WTC11 (cell line): ENCODE measurements around the gene SNPH. TPM values are rescaled to one million over a fixed set of nuclear protein-coding genes. Genes with fewer than 3 reads are reported as not detected.

Experiments
- ATAC-seq: fragments of 200-7000 bp; cut with Tn5 transposase; 2 replicates; pipeline ENCODE4 v1.10.0; 2021; ENCODE audit warnings: mild to moderate bottlenecking, moderate library complexity
- CTCF ChIA-PET: fragments of 300-600 bp; sonication (Branson Sonifier 250); formaldehyde crosslinking; loops from one replicate; lab custom pipeline; 2021; ENCODE audit warnings: antibody characterized with exemption; lab: Charles Lee
- POLR2A ChIA-PET: fragments of 350-600 bp; sonication (Branson Sonifier 250); formaldehyde crosslinking; loops from one replicate; lab custom pipeline; 2021; ENCODE audit warnings: antibody characterized with exemption; lab: Charles Lee
- DNase-seq: peaks from one replicate; pipeline ENCODE4 v3.0.0; 2021; ENCODE audit warnings: low spot score
- H3K27ac Mint-ChIP-seq: 2 replicates; pipeline ENCODE4 v1.8.0; 2021; ENCODE audit warnings: mixed read lengths
- H3K27me3 Mint-ChIP-seq: 2 replicates; pipeline ENCODE4 v1.8.0; 2021; ENCODE audit warnings: low read depth, mild to moderate bottlenecking, moderate library complexity, mixed read lengths
- H3K36me3 Mint-ChIP-seq: 2 replicates; pipeline ENCODE4 v1.8.0; 2021; ENCODE audit warnings: mixed read lengths
- H3K4me1 Mint-ChIP-seq: 2 replicates; pipeline ENCODE4 v1.8.0; 2022; ENCODE audit warnings: mixed read lengths
- H3K4me3 Mint-ChIP-seq: 2 replicates; pipeline ENCODE4 v1.8.0; 2021; ENCODE audit warnings: mild to moderate bottlenecking, moderate library complexity, mixed read lengths
- H3K9me3 Mint-ChIP-seq: 2 replicates; pipeline ENCODE4 v1.8.0; 2021; ENCODE audit warnings: mixed read lengths
- ATF1 ChIP-seq: sonication (generic); formaldehyde crosslinking; IDR thresholded peaks from 2 replicates; pipeline ENCODE4 v1.8.1; 2023; ENCODE audit warnings: mild to moderate bottlenecking, moderate library complexity, missing genetic modification reagents
- GABPB1 ChIP-seq: sonication (generic); formaldehyde crosslinking; IDR thresholded peaks from 2 replicates; pipeline ENCODE4 v1.8.1; 2023; ENCODE audit warnings: mild to moderate bottlenecking, missing genetic modification reagents
- GRHL2 ChIP-seq: fragments of 250-450 bp; sonication (Bioruptor Pico); IDR thresholded peaks from 2 replicates; pipeline ENCODE4 v1.8.0; 2022; ENCODE audit warnings: mild to moderate bottlenecking, moderate library complexity; ENCODE audit not compliant: insufficient replicate concordance, severe bottlenecking
- JAZF1 ChIP-seq: fragments of 250-450 bp; sonication (Bioruptor Pico); IDR thresholded peaks from 2 replicates; pipeline ENCODE4 v1.9.0; 2021; ENCODE audit warnings: moderate library complexity, mild to moderate bottlenecking, inconsistent platforms
- MXD4 ChIP-seq: fragments of 250-450 bp; sonication (Bioruptor Pico); IDR thresholded peaks from 2 replicates; pipeline ENCODE4 v1.8.0; 2021; ENCODE audit warnings: mild to moderate bottlenecking, moderate library complexity, borderline replicate concordance
- MYBL2 ChIP-seq: sonication (generic); formaldehyde crosslinking; IDR thresholded peaks from 2 replicates; pipeline ENCODE4 v1.8.1; 2023; ENCODE audit warnings: mild to moderate bottlenecking, moderate library complexity, missing genetic modification reagents
- NFE2L1 ChIP-seq: sonication (generic); formaldehyde crosslinking; IDR thresholded peaks from 2 replicates; pipeline ENCODE4 v1.8.1; 2023; ENCODE audit warnings: missing genetic modification reagents
- NR2C2 ChIP-seq: sonication (generic); formaldehyde crosslinking; IDR thresholded peaks from 2 replicates; pipeline ENCODE4 v1.8.0; 2022; ENCODE audit warnings: mild to moderate bottlenecking, missing genetic modification reagents
- SOX15 ChIP-seq: fragments of 250-450 bp; sonication (Bioruptor Pico); IDR thresholded peaks from 2 replicates; pipeline ENCODE4 v1.9.0; 2021; ENCODE audit warnings: mild to moderate bottlenecking
- SP1 ChIP-seq: sonication (generic); formaldehyde crosslinking; conservative IDR thresholded peaks from 2 replicates; pipeline ENCODE4 v1.8.1; 2022; ENCODE audit warnings: missing genetic modification reagents
- TEAD1 ChIP-seq: sonication (generic); formaldehyde crosslinking; IDR thresholded peaks from 2 replicates; pipeline ENCODE4 v1.8.0; 2022; ENCODE audit warnings: mild to moderate bottlenecking, missing genetic modification reagents
- TP53 ChIP-seq: sonication (generic); formaldehyde crosslinking; IDR thresholded peaks from 2 replicates; pipeline ENCODE4 v1.8.1; 2023; ENCODE audit warnings: mild to moderate bottlenecking, missing genetic modification reagents
- ZNF263 ChIP-seq: sonication (generic); formaldehyde crosslinking; IDR thresholded peaks from 2 replicates; pipeline ENCODE4 v1.8.1; 2022; ENCODE audit warnings: low read depth, mild to moderate bottlenecking, moderate library complexity, missing genetic modification reagents
- ZNF317 ChIP-seq: sonication (generic); formaldehyde crosslinking; IDR thresholded peaks from 2 replicates; pipeline ENCODE4 v1.8.1; 2023; ENCODE audit warnings: low read depth, mild to moderate bottlenecking, moderate library complexity, missing genetic modification reagents, borderline replicate concordance
- ZNF423 ChIP-seq: fragments of 250-450 bp; sonication (Bioruptor Pico); IDR thresholded peaks from 2 replicates; pipeline ENCODE4 v2.1.2; 2022; ENCODE audit warnings: mild to moderate bottlenecking, moderate library complexity
- ZNF671 ChIP-seq: fragments of 250-450 bp; sonication (Bioruptor Pico); IDR thresholded peaks from 2 replicates; pipeline ENCODE4 v1.8.0; 2021; ENCODE audit warnings: mild to moderate bottlenecking
- total RNA-seq: library from RNA; stranded (reverse); gene quantifications from 3 replicates; pipeline ENCODE4 v1.2.3, GENCODE V29; 2021
- TF ChIP-seq, protein P1 (sequence below): fragments of 250-450 bp; sonication (Bioruptor Pico); IDR thresholded peaks from 2 replicates; pipeline ENCODE4 v1.9.0; 2021; ENCODE audit warnings: mild to moderate bottlenecking
- TF ChIP-seq, protein P2 (sequence below): sonication (generic); formaldehyde crosslinking; IDR thresholded peaks from 2 replicates; pipeline ENCODE4 v1.8.1; 2022; ENCODE audit warnings: mild to moderate bottlenecking, moderate library complexity, missing genetic modification reagents
- TF ChIP-seq, protein P3 (sequence below): sonication (generic); formaldehyde crosslinking; IDR thresholded peaks from 2 replicates; pipeline ENCODE4 v1.8.1; 2023; ENCODE audit warnings: mild to moderate bottlenecking, moderate library complexity, missing genetic modification reagents

Gene SNPH
- total RNA-seq, 1 experiment from 2014 or later, result 3.5 TPM

DNA sequence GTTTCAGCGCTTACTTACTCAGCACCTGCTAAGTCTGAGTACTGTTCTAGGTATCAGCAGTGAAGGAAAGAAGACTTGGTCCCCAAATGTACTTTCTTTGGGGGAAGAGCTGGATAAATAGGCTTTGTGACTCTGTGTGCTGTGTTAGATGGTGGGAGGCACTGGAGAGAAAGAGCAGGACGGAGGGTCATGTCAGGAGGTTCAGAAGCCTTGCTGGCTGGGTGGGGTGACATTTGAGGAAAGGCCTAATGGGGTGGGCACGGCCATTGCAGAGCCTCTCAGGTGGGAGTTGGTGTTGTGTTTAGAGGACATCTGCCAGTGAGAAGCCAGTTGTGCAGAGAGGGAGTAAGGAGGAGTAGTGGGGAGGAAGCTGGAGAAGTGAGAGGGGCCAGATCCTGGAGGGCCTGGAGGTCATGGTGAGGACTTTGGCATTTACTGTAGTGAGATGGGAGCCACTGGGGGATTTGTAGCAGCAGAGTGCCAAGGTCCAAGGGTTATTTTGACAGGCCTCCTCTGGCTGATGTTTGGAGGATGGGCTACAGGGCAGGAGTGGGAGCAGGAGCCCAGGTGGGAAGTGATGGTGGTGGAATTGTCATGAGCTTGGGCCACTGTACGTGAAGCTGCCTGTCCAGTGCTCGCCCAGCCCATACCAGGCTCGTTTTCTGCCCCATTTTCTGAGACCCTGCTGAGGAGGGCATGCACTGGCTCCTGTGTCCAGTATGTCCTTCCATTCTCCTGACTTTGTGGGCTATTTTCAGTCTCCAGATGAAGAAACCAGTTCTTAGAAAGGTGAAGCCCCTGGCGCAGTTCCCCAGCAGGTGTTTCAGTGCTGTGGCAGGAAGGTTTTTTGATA, 62.0 kb downstream of the SNPH start:
- TF ChIP-seq NFE2L1 (CRISPR knock-in tag), result 0 out of 2 replicates have a peak, but pooled peaks have one; percentile 11
- no peak for TF ChIP-seq MYBL2
- TF ChIP-seq SOX15 (CRISPR knock-in tag), result no peak
- no peak for TF ChIP-seq SP1 (CRISPR knock-in tag)
- ChIA-PET CTCF (interaction anchor here (1.0 to 1.8 kb wide), 4 partner anchors 15 to 176 kb away, joined by 3 to 7 read pairs (median 4); no protein-coding TSS in a partner anchor), POLR2A (interaction anchor here (0.8 kb wide), 1 partner anchor 16 kb away, joined by 3 read pairs; no protein-coding TSS in a partner anchor)
- Mint-ChIP-seq H3K9me3 (no peaks in the 10 kb centered on the region), H3K36me3 (peaks cover 10% of the 10 kb centered on the region), H3K4me1 (peaks cover 7% of the 10 kb centered on the region; the same call in 1 of the 2 replicates), H3K27me3 (no peaks in the 10 kb centered on the region; the same call in 1 of the 2 replicates), H3K27ac (peak overlapping the region; percentile 1), H3K4me3 (no peak overlapping the region)
- no peak for ATAC-seq
- DNase-seq, result no peak

DNA sequence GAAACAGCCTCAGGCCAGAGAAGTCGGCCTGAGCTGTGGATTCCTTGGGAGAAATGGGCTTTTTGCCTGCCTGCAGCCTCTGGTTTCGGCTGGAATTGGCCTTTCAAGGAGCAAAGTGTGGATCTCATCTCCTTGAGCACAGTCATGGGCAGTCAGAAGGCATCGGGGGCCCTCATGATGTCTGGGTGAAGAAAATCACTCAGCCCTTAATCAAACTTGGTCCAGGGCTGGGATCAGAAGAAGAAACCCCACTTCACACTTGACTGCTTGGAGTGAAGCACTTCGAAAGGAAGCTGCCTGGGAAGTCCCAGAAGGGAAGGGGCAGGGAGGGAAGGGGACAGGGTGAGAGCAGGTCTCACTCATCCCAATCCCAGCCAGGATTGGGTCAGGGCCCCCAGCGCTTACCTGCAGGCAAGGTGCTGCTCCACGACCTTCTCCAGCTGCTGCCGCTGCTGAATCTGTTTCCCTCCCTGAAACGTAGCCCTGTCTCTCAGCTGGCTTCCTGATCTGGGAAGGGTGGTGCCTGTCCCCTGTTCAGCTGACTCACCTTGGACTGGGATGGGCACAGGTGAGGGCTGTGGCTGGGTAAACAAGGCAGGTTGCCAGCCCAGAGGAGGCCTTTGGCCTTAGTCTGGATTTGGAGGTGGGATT, 62.7 kb downstream of the SNPH start, which contains the start of gene SDCBP2:
SDCBP2 (minus strand) TSS at position 460 of the 651 bp plus-strand sequence. CDS start 8,723 bp downstream, outside the sequence.
- no peak for DNase-seq

DNA sequence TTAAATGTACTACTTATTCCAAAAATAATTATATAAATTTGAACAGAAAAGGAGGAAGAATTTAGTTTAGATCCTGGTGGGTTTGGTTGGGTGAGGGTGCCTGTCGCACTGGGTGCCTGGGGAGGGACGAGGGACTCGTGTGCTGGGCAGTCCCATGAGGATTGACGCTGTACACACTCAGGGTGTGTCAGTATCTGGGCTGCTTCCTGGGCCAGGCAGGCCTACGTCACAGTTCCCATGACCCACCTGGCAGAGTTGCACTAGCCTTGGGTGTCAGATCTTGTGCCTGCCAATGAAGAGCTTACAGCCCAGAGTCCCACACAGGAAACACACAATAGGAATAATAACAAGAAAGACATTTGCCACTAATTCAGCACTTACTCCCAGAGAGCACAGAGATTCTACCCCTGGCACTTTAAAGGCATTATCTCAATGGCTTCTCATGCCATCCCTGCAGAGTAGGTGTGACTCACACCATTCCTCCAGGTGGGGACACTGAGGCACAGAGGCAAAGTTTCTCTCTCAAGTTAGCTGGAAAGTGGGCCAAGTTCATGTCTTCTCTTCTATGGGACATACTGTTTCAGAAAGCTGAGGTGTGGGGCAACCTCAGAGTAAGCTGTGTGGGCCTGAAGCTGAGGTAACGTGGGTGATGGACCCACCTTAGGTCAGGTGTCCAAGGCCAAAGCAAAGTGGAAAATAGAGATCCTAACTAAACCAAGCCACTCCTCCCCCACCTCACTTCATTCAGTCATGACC, 64.2 kb downstream of the SNPH start:
- H3K4me3 Mint-ChIP-seq, result no peak overlapping the region
- no peaks in the 10 kb centered on the region for H3K9me3 Mint-ChIP-seq
- CTCF ChIA-PET, result interaction anchor here (1.3 kb wide), 1 partner anchor 17 kb away, joined by 9 read pairs; no protein-coding TSS in a partner anchor
- H3K27me3 Mint-ChIP-seq, result no peaks in the 10 kb centered on the region
- DNase-seq, result no peak
- POLR2A ChIA-PET, result interaction anchor here (0.6 to 0.7 kb wide), 2 partner anchors 143 to 1071 kb away, joined by 3 read pairs; no protein-coding TSS in a partner anchor
- H3K27ac Mint-ChIP-seq, result no peak overlapping the region; the same call in 1 of the 2 replicates
- H3K4me1 Mint-ChIP-seq, result peaks cover 11% of the 10 kb centered on the region; the same call in 1 of the 2 replicates
- TF ChIP-seq JAZF1 (CRISPR knock-in tag), result no peak
- no peak for TF ChIP-seq MYBL2
- TF ChIP-seq, protein P1, sequence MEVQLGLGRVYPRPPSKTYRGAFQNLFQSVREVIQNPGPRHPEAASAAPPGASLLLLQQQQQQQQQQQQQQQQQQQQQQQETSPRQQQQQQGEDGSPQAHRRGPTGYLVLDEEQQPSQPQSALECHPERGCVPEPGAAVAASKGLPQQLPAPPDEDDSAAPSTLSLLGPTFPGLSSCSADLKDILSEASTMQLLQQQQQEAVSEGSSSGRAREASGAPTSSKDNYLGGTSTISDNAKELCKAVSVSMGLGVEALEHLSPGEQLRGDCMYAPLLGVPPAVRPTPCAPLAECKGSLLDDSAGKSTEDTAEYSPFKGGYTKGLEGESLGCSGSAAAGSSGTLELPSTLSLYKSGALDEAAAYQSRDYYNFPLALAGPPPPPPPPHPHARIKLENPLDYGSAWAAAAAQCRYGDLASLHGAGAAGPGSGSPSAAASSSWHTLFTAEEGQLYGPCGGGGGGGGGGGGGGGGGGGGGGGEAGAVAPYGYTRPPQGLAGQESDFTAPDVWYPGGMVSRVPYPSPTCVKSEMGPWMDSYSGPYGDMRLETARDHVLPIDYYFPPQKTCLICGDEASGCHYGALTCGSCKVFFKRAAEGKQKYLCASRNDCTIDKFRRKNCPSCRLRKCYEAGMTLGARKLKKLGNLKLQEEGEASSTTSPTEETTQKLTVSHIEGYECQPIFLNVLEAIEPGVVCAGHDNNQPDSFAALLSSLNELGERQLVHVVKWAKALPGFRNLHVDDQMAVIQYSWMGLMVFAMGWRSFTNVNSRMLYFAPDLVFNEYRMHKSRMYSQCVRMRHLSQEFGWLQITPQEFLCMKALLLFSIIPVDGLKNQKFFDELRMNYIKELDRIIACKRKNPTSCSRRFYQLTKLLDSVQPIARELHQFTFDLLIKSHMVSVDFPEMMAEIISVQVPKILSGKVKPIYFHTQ, result no peak
- TF ChIP-seq NR2C2, result no peak
- no peak for TF ChIP-seq ZNF671 (CRISPR knock-in tag)
- no peak for TF ChIP-seq TP53 (CRISPR knock-in tag)
- no peak for TF ChIP-seq ZNF423
- TF ChIP-seq, protein P2, sequence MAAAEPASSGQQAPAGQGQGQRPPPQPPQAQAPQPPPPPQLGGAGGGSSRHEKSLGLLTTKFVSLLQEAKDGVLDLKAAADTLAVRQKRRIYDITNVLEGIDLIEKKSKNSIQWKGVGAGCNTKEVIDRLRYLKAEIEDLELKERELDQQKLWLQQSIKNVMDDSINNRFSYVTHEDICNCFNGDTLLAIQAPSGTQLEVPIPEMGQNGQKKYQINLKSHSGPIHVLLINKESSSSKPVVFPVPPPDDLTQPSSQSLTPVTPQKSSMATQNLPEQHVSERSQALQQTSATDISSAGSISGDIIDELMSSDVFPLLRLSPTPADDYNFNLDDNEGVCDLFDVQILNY (CRISPR knock-in tag), result no peak
- TF ChIP-seq GRHL2 (CRISPR knock-in tag), result no peak
- no peak for ATAC-seq
- peaks cover 16% of the 10 kb centered on the region for H3K36me3 Mint-ChIP-seq

More for the DNA sequence above, 62.7 kb downstream of the SNPH start, which contains the start of gene SDCBP2:
- CTCF ChIA-PET, result interaction anchor here (1.1 to 1.8 kb wide), 3 partner anchors 16 to 175 kb away, joined by 3 to 9 read pairs (median 7); no protein-coding TSS in a partner anchor
- Mint-ChIP-seq H3K27ac (peak within 1 kb of the TSS; percentile 1; the same call in 1 of the 2 replicates), H3K36me3 (peaks cover 16% of the 10 kb centered on the region), H3K4me1 (peaks cover 7% of the 10 kb centered on the region; the same call in 1 of the 2 replicates), H3K4me3 (no peak within 1 kb of the TSS), H3K27me3 (no peaks in the 10 kb centered on the region; the same call in 1 of the 2 replicates), H3K9me3 (no peaks in the 10 kb centered on the region)
- no peak for TF ChIP-seq MXD4 (CRISPR knock-in tag)
- TF ChIP-seq ATF1 (CRISPR knock-in tag), result no peak
- no peak for TF ChIP-seq ZNF263 (CRISPR knock-in tag)
- TF ChIP-seq, protein P3, sequence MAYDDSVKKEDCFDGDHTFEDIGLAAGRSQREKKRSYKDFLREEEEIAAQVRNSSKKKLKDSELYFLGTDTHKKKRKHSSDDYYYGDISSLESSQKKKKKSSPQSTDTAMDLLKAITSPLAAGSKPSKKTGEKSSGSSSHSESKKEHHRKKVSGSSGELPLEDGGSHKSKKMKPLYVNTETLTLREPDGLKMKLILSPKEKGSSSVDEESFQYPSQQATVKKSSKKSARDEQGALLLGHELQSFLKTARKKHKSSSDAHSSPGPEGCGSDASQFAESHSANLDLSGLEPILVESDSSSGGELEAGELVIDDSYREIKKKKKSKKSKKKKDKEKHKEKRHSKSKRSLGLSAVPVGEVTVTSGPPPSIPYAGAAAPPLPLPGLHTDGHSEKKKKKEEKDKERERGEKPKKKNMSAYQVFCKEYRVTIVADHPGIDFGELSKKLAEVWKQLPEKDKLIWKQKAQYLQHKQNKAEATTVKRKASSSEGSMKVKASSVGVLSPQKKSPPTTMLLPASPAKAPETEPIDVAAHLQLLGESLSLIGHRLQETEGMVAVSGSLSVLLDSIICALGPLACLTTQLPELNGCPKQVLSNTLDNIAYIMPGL (CRISPR knock-in tag), result no peak
- TF ChIP-seq TEAD1 (CRISPR knock-in tag), result no peak
- 0 out of 2 replicates have a peak, but pooled peaks have one; percentile 15 for TF ChIP-seq GABPB1
- no peak for TF ChIP-seq ZNF317 (CRISPR knock-in tag)
- TF ChIP-seq SOX15 (CRISPR knock-in tag), result no peak
- ATAC-seq, result no peak
- POLR2A ChIA-PET, result interaction anchor here (0.6 kb wide), 1 partner anchor 38 kb away, joined by 3 read pairs; no protein-coding TSS in a partner anchor
